GM10266 (cell line): ENCODE results near the gene INPP5D.
A peak's percentile ranks its signal among the peaks of the same experiment; 100 is the strongest.

Experiments used
- DNase-seq: peaks from one replicate; pipeline ENCODE4 v3.0.0; 2012; ENCODE audit errors: extremely low spot score
- CTCF ChIP-seq: IDR thresholded peaks from 2 replicates; pipeline ENCODE4 v1.5.1; 2012; ENCODE audit warnings: mild to moderate bottlenecking, low read depth; ENCODE audit not compliant: control insufficient read depth, insufficient read depth; ENCODE audit errors: missing control alignments

INPP5D gene

DNA sequence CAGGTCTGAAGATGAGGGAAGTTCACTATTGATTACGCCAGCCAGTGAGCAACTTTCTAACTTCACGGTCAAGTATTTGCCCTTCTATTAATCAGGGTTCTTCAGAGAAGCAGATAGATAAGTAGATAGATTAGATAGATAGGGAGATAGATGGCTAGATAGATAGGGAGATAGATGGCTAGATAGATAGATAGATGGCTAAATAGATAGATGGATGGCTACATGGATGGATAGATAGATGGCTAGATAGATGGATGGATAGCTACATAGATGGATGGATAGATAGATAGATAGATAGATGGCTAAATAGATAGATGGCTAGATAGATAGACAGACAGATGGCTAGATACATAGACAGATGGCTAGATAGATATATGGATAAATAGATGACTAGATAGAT, 4.8 kb upstream of the INPP5D start:
- no peak for DNase-seq
- TF ChIP-seq CTCF = no peak

- no peak for TF ChIP-seq CTCF
- DNase-seq = no peak
Measured at GRCh38 chr2:233056961-233057605, 3.1 kb upstream of the INPP5D start.

- no peak for TF ChIP-seq CTCF
- no peak for DNase-seq
Measured at GRCh38 chr2:233058717-233059546, 1.2 kb upstream of the INPP5D start.

- DNase-seq = no peak
- TF ChIP-seq CTCF = peak; percentile 71
Measured at GRCh38 chr2:233059547-233059796, 670 bp upstream of the INPP5D start.

GRCh38 chr2:233060501-233060979, 398 bp downstream of the INPP5D start:
- TF ChIP-seq CTCF = no peak
- DNase-seq = no peak

DNA sequence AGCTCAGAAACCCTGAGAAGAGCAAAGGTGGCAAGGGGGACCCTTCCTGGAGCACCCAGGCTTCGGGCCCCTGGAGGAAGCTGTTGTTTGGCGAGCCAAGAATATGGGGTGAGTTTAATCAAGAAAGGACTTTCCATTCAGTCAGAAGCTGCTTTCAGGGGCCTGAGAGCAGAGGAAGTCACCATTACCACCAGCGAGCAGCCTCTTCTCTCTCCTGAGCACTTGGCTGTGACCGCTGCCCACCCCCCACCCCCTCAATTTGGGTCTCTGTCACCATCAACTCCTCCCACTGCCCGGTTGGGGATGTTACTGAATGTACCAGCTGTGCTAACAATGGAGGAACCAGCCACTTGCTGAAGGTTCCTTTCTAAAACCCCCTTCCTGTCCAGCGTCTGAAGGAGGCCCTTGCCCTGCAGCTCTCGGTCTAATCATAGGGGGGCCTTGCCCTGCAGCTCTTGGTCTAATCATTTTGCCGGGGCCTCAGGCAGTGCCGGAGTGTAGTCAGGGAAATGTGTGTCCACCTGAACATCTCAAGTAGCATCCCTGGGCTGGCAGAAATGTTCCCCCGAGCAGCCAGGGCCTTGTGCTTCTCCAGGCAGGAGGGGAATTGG, 943 bp downstream of the INPP5D start:
- peak; percentile 76 for DNase-seq
- TF ChIP-seq CTCF = no peak

- DNase-seq = peak; percentile 43
- TF ChIP-seq CTCF = peak; percentile 48
Measured at GRCh38 chr2:233061591-233062450, 1.7 kb downstream of the INPP5D start.
